Fibroblast of the conjunctiva (primary cell): ENCODE results near the gene GAREM2.

ENCODE experiments used
- DNase-seq: peaks from one replicate; pipeline ENCODE4 v3.0.0-alpha.2; 2010; ENCODE audit warnings: low read depth

The GAREM2 gene

DNA sequence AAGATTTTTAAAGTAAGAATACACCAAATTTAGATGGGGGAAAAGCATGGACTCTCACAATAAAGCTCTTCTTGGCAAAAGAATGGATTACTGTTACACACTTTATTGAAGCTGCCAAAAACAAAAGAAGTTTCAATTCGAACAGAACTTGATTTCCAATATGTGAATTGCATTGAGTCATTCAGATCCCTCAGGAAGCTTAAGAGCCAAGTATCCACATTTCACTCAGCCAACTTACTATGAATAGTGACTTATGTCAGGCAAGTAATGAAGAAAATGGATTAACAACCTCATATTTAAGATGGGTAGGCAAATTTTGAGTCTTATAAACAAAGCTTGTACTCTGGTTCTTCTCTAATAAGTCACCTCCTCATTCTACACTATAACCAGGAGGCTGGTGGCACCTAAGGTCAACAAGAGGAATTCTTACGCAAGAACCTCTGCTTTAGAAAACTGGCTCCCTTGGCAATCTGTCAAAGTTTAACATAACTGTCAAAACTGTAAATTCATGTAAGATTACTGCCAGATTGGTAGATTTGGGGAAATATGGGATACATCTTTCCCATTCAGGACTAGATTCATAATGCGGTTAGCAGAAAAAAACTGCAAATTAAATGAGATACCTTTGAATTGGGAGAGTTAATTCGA is 65.5 kb downstream of the GAREM2 start:
- DNase-seq: peak; percentile 38
